ENCODE results near the gene DISC1. TPM values are rescaled to one million over a fixed set of nuclear protein-coding genes. Genes with fewer than 3 reads are reported as not detected.

Gene DISC1
- total RNA-seq, 1 donor from 2014 or later: 5.2 TPM

DNA sequence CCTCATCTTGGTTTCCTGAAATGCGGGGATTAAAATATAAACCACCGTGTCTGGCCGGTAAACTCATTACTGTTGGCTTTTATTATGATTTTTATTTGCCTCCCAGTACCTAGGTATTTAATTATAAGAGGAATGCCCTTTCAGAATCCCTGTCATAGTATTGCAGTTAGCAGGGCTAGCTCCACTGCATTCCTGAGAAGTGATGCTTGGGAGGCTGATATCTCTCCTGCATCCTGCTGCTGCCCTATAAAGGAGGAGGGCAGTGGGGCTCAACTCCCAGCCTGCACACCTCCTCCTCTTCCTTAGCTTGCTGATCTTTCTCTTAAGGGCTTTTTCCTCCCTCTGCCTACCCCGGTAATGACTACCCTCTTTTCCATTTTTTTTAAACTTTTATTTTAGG, 19.9 kb upstream of the DISC1 start:
- Mint-ChIP-seq H3K4me3 (ENCODE audit: low read depth) (no peak overlapping the region), H3K4me1 (ENCODE audit: low read depth) (peaks cover 5% of the 10 kb centered on the region), H3K27me3 (peaks cover 40% of the 10 kb centered on the region), H3K9me3 (ENCODE audit: low read depth) (no peaks in the 10 kb centered on the region), H3K36me3 (ENCODE audit: insufficient read depth) (peaks cover 1% of the 10 kb centered on the region), H3K27ac (no peak overlapping the region)
- TF ChIP-seq CTCF (IDR thresholded peaks at IDR 0.05; ENCODE audit: unreplicated experiment): no peak
- no peak for DNase-seq (ENCODE audit: low spot score, unreplicated experiment)

DNA sequence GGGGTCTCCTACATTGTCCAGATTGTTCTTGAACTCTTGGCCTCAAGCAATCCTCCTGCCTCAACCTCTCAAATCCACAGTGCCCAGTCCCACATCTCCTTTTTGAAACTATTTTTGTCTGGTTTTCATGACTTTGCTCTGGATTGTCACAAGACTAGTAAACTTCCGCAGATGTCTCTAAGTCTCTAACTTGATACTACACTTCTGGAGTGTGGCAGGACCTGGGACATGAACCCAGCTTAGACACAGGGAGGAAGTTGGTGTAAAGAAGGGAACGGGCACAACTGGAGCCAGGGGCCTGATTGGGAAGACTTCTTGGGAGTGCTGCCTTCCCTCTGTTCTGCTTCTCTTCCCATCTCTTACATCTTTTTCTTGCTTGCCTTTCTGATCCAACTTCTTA, 16.2 kb upstream of the DISC1 start:
- no peak overlapping the region for H3K4me3 Mint-ChIP-seq (ENCODE audit: low read depth)
- TF ChIP-seq CTCF (IDR thresholded peaks at IDR 0.05; ENCODE audit: unreplicated experiment): no peak
- H3K27ac Mint-ChIP-seq: no peak overlapping the region
- H3K9me3 Mint-ChIP-seq (ENCODE audit: low read depth): no peaks in the 10 kb centered on the region
- DNase-seq (ENCODE audit: low spot score, unreplicated experiment): no peak
- H3K36me3 Mint-ChIP-seq (ENCODE audit: insufficient read depth): peaks cover 1% of the 10 kb centered on the region
- peaks cover 53% of the 10 kb centered on the region for H3K27me3 Mint-ChIP-seq
- no peaks in the 10 kb centered on the region for H3K4me1 Mint-ChIP-seq (ENCODE audit: low read depth)

GRCh38 chr1:231611111-231611510, 15.5 kb upstream of the DISC1 start:
- no peak for TF ChIP-seq CTCF (IDR thresholded peaks at IDR 0.05; ENCODE audit: unreplicated experiment)
- peaks cover 49% of the 10 kb centered on the region for H3K27me3 Mint-ChIP-seq
- no peaks in the 10 kb centered on the region for H3K4me1 Mint-ChIP-seq (ENCODE audit: low read depth)
- H3K4me3 Mint-ChIP-seq (ENCODE audit: low read depth): no peak overlapping the region
- peaks cover 1% of the 10 kb centered on the region for H3K36me3 Mint-ChIP-seq (ENCODE audit: insufficient read depth)
- H3K27ac Mint-ChIP-seq: no peak overlapping the region
- DNase-seq (ENCODE audit: low spot score, unreplicated experiment): no peak
- no peaks in the 10 kb centered on the region for H3K9me3 Mint-ChIP-seq (ENCODE audit: low read depth)

- Mint-ChIP-seq H3K4me1 (ENCODE audit: low read depth) (no peaks in the 10 kb centered on the region), H3K4me3 (ENCODE audit: low read depth) (no peak overlapping the region), H3K36me3 (ENCODE audit: insufficient read depth) (peaks cover 1% of the 10 kb centered on the region), H3K27ac (no peak overlapping the region), H3K27me3 (peaks cover 51% of the 10 kb centered on the region), H3K9me3 (ENCODE audit: low read depth) (no peaks in the 10 kb centered on the region)
- no peak for TF ChIP-seq CTCF (IDR thresholded peaks at IDR 0.05; ENCODE audit: unreplicated experiment)
- no peak for DNase-seq (ENCODE audit: low spot score, unreplicated experiment)
These were observed 14.7 kb upstream of the DISC1 start for GRCh38 chr1:231611851-231612250.

GRCh38 chr1:231612393-231613089, 14.0 kb upstream of the DISC1 start:
- Mint-ChIP-seq H3K27ac (no peak overlapping the region), H3K27me3 (peaks cover 46% of the 10 kb centered on the region), H3K9me3 (ENCODE audit: low read depth) (no peaks in the 10 kb centered on the region), H3K4me3 (ENCODE audit: low read depth) (no peak overlapping the region), H3K36me3 (ENCODE audit: insufficient read depth) (peaks cover 1% of the 10 kb centered on the region), H3K4me1 (ENCODE audit: low read depth) (no peaks in the 10 kb centered on the region)
- TF ChIP-seq CTCF (IDR thresholded peaks at IDR 0.05; ENCODE audit: unreplicated experiment): no peak
- DNase-seq (ENCODE audit: low spot score, unreplicated experiment): no peak

Data from progenitor cell of endocrine pancreas (in vitro differentiated cells).